HEK293T (cell line): Measurements from ENCODE around the gene KLF17.

Source experiments
- BHLHE40 ChIP-seq: fragments of 450-650 bp; IDR thresholded peaks from 2 replicates; pipeline ENCODE4 v1.6.1; 2016; ENCODE audit warnings: mild to moderate bottlenecking, moderate library complexity, borderline replicate concordance
- ELF4 ChIP-seq: fragments of 450-650 bp; IDR thresholded peaks from 2 replicates; pipeline ENCODE4 v1.6.1; 2017; ENCODE audit warnings: antibody characterized with exemption
- FOXM1 ChIP-seq: fragments of 450-650 bp; IDR thresholded peaks from 2 replicates; pipeline ENCODE4 v1.6.1; 2017; ENCODE audit warnings: mild to moderate bottlenecking, borderline replicate concordance
- L3MBTL2 ChIP-seq: fragments of 450-650 bp; conservative IDR thresholded peaks from 2 replicates; pipeline ENCODE4 v1.6.1; 2016; ENCODE audit warnings: mild to moderate bottlenecking
- NFRKB ChIP-seq: fragments of 450-650 bp; IDR thresholded peaks from 2 replicates; pipeline ENCODE4 v1.6.1; 2016; ENCODE audit warnings: mild to moderate bottlenecking, moderate library complexity
- SP1 ChIP-seq: fragments of 450-650 bp; IDR thresholded peaks from 2 replicates; pipeline ENCODE4 v1.6.1; 2017
- TARDBP ChIP-seq: fragments of 450-650 bp; IDR thresholded peaks from 2 replicates; pipeline ENCODE4 v1.6.1; 2016
- ZNF384 ChIP-seq: fragments of 450-650 bp; IDR thresholded peaks from 2 replicates; pipeline ENCODE4 v1.6.1; 2016

- no peak for TF ChIP-seq NFRKB
- TF ChIP-seq BHLHE40: no peak
- no peak for TF ChIP-seq L3MBTL2
- TF ChIP-seq SP1: no peak
- no peak for TF ChIP-seq ELF4
- TF ChIP-seq ZNF384: no peak
- no peak for TF ChIP-seq FOXM1
- TF ChIP-seq TARDBP: no peak
Measured at GRCh38 chr1:44118682-44119081, at the start of gene KLF17.
